ENCODE results near the gene SPIB.
"Not testable (repeated sequence)": the region's sequence is repeated elsewhere in the genome, so short reads cannot be mapped to it uniquely, and the experiment has no call there.

SPIB gene

GRCh38 chr19:50390952-50391351, 27.8 kb upstream of the SPIB start:
- DNase-seq (ENCODE audit: low read depth), result not testable (repeated sequence)

DNA sequence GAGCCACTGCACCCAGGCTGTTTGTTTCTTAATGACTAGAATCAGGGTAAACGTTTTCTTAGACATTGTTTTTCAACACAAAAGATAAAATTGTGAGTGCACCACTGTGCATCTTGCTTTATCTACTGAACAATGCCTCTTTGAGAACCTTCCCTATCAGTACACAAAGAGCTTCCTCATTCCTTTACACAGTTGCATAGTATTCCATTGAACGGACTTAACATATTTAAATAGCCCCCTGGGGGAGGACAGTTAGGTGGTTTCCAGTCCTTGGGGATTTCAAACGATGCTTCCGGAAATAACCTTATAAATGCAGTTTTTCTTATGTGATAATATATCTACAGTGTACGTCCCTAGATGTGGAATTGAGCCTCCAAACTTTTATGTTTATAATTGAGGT, 26.0 kb upstream of the SPIB start:
- DNase-seq (ENCODE audit: low read depth), result no peak

DNA sequence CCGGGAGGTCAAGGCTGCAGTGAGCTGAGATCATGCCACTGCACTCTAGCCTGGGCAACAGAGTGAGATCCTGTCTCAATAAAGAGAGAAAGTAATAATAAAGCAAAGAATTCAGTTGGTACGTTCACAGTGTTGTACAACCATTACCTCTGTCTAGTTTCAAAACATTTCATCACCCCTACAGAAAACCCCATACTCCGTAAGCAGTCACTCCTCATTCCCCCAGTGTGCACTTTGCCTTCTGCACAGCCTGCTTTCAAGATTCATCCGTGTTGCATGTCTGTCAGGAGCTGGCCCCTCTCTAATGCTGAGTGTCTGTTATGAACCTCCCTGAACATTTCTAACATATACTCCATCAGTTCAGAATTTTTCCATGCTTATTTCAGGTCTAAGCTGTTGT, 25.1 kb upstream of the SPIB start:
- no peak for DNase-seq (ENCODE audit: low read depth)

DNA sequence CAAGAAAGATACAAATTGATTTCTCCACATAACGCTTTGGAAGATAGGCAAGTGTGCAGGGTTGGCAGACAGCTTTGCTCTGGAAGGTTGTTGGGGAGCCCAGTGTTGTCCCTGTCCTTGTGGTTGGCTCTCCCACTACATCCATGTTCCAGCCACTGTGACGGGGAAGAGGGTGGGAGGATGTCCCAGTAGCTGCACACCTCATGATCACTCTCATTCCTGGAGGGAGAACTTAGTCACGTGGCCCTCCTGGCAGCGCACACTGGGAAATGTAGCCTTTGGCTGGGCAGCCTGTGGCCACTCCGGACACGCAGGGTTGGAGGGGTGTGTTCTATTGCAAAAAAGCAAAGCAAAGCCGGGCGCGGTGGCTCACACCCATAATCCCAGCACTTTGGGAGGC, 24.7 kb upstream of the SPIB start:
- no peak for DNase-seq (ENCODE audit: low read depth)

GRCh38 chr19:50398675-50399367, 19.9 kb upstream of the SPIB start:
- no peak for DNase-seq (ENCODE audit: low read depth)

DNA sequence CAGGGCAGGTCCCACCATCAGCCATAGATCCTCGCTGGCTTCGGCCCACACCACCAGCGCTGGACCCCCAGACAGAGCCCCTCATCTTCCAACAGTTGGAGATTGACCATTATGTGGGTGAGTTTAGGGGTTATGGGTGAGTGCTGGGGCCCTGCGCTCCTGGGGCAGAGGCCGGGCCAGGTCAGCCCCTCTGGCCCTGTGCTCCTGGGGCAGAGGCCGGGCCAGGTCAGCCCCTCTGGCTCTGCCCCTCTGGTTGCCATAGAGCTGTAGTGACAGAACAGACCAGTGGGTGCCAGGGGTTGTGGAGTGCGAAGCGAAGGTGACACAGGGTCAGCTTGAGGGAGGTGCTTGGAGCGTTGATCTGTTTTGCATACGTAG, 19.4 kb upstream of the SPIB start:
- DNase-seq (ENCODE audit: low read depth), result no peak

- DNase-seq (ENCODE audit: low read depth), result no peak
Observed at GRCh38 chr19:50401605-50402450, 16.9 kb upstream of the SPIB start.

DNA sequence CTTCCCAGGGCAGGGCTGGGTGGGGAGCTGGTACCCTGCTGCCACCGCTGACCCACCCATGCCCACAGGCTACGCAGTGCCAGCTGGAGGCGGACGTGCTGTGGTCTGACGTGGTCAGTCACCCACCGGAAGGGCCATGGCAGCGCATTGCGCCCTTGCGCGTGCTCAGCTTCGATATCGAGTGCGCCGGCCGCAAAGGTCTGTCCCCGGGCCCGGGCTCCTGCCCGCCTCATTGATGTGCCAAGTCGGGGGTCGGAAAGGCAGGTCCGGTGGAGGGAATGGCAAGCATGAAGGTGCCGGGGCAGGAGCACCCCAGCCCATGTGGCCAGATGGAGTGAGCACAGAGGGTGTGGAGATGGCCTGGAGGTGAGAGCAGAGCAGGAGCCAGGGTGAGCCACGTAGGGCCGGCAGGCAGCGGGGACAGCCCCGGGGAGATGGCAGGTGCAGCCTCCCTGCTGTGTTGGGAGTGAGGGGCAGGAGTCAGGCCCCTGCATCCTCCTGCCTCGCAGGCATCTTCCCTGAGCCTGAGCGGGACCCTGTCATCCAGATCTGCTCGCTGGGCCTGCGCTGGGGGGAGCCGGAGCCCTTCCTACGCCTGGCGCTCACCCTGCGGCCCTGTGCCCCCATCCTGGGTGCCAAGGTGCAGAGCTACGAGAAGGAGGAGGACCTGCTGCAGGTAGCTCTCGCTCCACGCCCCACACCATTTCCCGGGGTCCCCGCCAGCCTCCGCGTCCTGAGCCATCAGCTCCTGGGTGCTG, 16.0 kb upstream of the SPIB start:
- DNase-seq (ENCODE audit: low read depth), result no peak

DNA sequence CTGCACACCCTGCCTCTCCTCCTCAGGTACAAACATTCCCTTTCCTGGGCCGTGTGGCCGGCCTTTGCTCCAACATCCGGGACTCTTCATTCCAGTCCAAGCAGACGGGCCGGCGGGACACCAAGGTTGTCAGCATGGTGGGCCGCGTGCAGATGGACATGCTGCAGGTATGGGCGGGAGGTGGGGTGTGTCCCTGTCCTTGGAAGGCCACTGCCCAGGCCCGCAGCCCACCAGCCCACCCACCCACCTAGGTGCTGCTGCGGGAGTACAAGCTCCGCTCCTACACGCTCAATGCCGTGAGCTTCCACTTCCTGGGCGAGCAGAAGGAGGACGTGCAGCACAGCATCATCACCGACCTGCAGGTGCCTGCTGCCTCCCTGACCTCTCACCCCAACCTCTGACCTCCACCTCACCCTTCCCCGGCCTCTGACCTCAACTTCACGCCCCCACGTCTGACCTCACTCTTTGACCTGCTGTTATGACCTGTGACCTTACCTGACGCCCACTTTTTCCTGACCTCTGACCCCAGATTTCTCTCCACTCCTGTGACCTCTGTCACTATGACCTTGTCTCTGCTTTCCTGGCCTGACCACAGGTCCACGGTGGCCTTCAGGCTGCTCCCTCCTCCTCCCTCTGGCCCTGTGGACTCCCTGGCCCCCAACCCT, 12.4 kb upstream of the SPIB start:
- no peak for DNase-seq (ENCODE audit: low read depth)

DNA sequence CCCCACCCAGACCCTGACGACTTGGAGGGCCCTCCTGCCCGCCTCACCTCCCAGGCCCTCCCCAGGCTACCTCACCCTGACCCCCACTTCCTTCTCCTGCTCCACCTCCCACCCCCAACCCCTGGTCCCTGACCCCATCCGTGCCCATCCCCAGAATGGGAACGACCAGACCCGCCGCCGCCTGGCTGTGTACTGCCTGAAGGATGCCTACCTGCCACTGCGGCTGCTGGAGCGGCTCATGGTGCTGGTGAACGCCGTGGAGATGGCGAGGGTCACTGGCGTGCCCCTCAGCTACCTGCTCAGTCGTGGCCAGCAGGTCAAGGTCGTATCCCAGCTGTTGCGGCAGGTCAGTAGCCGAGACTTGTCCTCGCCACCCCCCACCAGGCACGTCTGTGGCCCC, 11.9 kb upstream of the SPIB start:
- no peak for DNase-seq (ENCODE audit: low read depth)

- DNase-seq (ENCODE audit: low read depth), result no peak
Observed at GRCh38 chr19:50409347-50409746, 9.4 kb upstream of the SPIB start.

DNA sequence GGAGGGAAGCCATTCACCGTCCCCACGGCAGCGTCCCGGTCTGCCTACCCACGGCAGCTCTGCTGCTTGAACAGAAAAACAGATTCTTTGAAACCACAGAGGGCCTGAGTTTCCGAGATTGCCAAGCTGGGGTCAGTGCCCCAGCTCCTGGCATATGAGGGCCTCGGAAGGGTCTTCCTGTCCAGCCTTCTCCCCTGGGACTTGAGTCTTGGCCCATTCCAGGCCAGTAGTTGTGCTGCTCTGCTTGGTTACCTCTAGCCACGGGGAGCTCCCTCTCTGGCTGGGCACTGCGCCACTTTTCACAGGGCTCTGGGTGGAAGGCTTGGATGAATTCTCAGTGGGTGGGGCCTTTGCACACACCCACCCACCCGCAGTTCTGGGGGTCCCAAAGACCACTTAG, 8.6 kb upstream of the SPIB start:
- no peak for DNase-seq (ENCODE audit: low read depth)

DNA sequence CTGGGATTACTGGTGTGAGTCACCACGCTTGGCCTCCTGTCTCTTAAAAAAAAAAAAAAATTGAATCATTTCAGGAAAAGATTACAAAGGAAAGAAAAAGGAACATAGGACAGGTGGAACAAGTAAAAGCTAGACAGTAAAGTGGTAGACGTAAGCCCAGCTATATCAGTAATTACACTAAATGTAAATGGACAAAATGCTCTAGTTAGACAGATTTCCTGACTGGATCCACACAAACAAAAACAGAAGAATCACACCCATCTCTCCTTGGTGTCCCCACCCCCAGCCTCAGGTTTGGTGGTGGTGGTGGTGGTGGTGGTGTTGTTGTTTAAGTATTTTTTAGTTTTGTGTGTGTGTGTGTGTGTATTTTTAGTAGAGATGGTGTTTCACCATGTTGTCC, 6.3 kb upstream of the SPIB start:
- no peak for DNase-seq (ENCODE audit: low read depth)

GRCh38 chr19:50413096-50413495, 5.6 kb upstream of the SPIB start:
- DNase-seq (ENCODE audit: low read depth), result no peak

GRCh38 chr19:50413531-50413930, 5.2 kb upstream of the SPIB start:
- DNase-seq (ENCODE audit: low read depth), result no peak

- DNase-seq (ENCODE audit: low read depth), result peak; percentile 55
Observed at GRCh38 chr19:50414864-50415660, 3.7 kb upstream of the SPIB start.

DNA sequence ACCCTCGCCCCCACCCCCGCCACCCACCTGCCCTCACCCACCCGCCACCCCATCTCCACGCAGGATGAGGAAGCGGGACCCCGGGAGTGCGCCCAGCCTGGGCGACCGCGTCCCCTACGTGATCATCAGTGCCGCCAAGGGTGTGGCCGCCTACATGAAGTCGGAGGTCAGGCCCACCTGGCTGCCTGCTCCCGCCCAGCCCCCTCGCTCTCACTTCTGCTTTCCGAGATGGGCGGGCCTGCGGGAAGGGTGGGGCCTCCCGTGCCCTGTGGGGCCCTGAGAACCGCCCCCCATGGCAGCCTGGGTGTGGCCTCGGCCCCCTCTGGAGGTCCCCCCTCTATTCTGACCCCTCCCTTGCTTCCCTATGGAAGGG, 3.1 kb upstream of the SPIB start:
- no peak for DNase-seq (ENCODE audit: low read depth)

- no peak for DNase-seq (ENCODE audit: low read depth)
Observed at GRCh38 chr19:50416034-50416977, 2.4 kb upstream of the SPIB start.

DNA sequence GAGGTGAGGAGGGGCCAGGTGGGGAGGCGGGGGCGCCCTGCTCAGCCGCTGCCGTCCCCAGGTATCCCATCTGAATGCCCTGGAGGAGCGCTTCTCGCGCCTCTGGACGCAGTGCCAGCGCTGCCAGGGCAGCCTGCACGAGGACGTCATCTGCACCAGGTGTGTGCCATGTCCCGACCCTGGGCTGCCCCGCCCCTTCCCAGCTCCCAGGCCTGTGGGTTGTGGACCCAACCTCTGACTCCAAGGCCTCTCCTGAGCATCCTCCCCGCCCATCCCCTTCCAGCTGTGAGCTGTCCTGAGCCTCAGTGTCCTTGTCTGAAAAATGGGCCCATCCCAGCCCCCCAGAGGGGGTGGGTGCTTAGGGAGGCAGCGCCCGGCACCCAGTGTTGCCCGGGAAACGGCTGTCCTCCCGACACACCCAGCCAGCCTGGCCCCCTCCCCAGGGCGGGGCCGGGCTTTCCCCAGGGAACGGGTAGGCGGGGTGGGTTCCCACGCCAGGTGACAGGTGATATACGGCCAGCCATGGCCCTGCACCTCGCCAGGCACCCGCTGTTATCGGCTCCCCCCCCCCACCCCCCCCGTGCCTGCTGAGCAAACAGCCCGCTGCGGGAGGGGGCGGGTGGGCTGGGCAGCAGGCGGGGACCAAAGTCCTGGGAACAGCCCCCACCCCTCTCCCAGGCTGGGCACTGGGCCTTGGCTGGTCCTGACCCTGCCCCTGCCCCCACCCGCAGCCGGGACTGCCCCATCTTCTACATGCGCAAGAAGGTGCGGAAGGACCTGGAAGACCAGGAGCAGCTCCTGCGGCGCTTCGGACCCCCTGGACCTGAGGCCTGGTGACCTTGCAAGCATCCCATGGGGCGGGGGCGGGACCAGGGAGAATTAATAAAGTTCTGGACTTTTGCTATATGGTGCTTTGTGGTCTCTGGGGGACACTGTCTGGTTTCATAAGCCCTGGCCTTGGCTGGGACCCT, 1.3 kb upstream of the SPIB start:
- DNase-seq (ENCODE audit: low read depth), result no peak

Data from stimulated activated CD8-positive, alpha-beta memory T cell treated with anti-CD3 and anti-CD28 coated beads, Interleukin-15, amount 100 ng/mL, for 24 hours (primary cell).